Liver (tissue), 3 donors: Measurements from ENCODE around the gene TST.

Source experiments
- ATF3 ChIP-seq: IDR thresholded peaks from 2 replicates; pipeline ENCODE4 v1.6.1; 2016; ENCODE audit warnings: antibody characterized with exemption
- CTCF ChIP-seq: fragments of 150-350 bp; IDR thresholded peaks from 2 replicates; pipeline ENCODE4 v1.5.1; 2017; ENCODE audit warnings: improper control_type of control experiment, low read depth, low read length; ENCODE audit not compliant: missing input control
- EGR1 ChIP-seq, 2 donors: IDR thresholded peaks; 2 replicates each; pipeline ENCODE4 v1.6.1; 2016 to 2018; ENCODE audit warnings: antibody characterized with exemption in 2 of 2, low read depth in 2 of 2
- FOXA2 ChIP-seq: IDR thresholded peaks from 2 replicates; pipeline ENCODE4 v1.6.1; 2016; ENCODE audit warnings: antibody characterized with exemption
- GABPA ChIP-seq, 2 donors: IDR thresholded peaks in 1 of 2; conservative IDR thresholded peaks in 1 of 2; 2 replicates each; pipeline ENCODE4 v1.6.1; 2016; ENCODE audit warnings: antibody characterized with exemption in 2 of 2, mild to moderate bottlenecking in 1 of 2, moderate library complexity in 1 of 2
- MAX ChIP-seq: IDR thresholded peaks from 2 replicates; pipeline ENCODE4 v1.6.1; 2016; ENCODE audit warnings: antibody characterized with exemption
- NR2F2 ChIP-seq: IDR thresholded peaks from 2 replicates; pipeline ENCODE4 v1.6.1; 2016; ENCODE audit warnings: antibody characterized with exemption
- RAD21 ChIP-seq, 2 donors: IDR thresholded peaks; 2 replicates each; pipeline ENCODE4 v1.6.1; 2016; ENCODE audit warnings: antibody characterized with exemption in 2 of 2, mild to moderate bottlenecking in 2 of 2
- RXRA ChIP-seq, 2 donors: IDR thresholded peaks; 2 replicates each; pipeline ENCODE4 v1.6.1; 2017 to 2018; ENCODE audit warnings: antibody characterized with exemption in 2 of 2, mild to moderate bottlenecking in 1 of 2
- TAF1 ChIP-seq: conservative IDR thresholded peaks from 2 replicates; pipeline ENCODE4 v1.6.1; 2016; ENCODE audit warnings: antibody characterized with exemption, mild to moderate bottlenecking
- YY1 ChIP-seq: IDR thresholded peaks from 2 replicates; pipeline ENCODE4 v1.6.1; 2016; ENCODE audit warnings: antibody characterized with exemption, mild to moderate bottlenecking
- donor health status: healthy.
- donor health status: healthy.

- TF ChIP-seq TAF1 (no peak), RXRA (IDR thresholded peaks at IDR 0.05) (no peak), CTCF (no peak), FOXA2 (no peak), EGR1 (IDR thresholded peaks at IDR 0.05; ENCODE audit: low read depth in 2 of 2) (no peak), NR2F2 (no peak), YY1 (no peak), RAD21 (IDR thresholded peaks at IDR 0.05) (no peak), MAX (no peak), ATF3 (no peak), GABPA (IDR thresholded peaks at IDR 0.05 in 1 of 2, conservative IDR thresholded peaks at IDR 0.05 in 1 of 2) (no peak)
Measured at GRCh38 chr22:37061611-37062375, 42.5 kb upstream of the TST start.
